Mucosa of rectum (tissue), 2 donors: Measurements from ENCODE around the gene OR8B12.

Source experiments
- H3K27ac ChIP-seq, 2 donors: one replicate each; pipeline ENCODE4 v1.7.0; 2013; ENCODE audit warnings: inconsistent platforms in 2 of 2, low read depth in 2 of 2, low read length in 2 of 2
- H3K27me3 ChIP-seq, 2 donors: one replicate each; pipeline ENCODE4 v1.7.0; 2013; ENCODE audit warnings: low read length in 2 of 2; ENCODE audit not compliant: control insufficient read depth in 2 of 2, insufficient read depth in 2 of 2
- H3K36me3 ChIP-seq, 2 donors: one replicate each; pipeline ENCODE4 v1.7.0; 2013; ENCODE audit warnings: low read length in 2 of 2; ENCODE audit not compliant: control insufficient read depth in 2 of 2, insufficient read depth in 2 of 2
- H3K4me1 ChIP-seq, 2 donors: one replicate each; pipeline ENCODE4 v1.7.0; 2013; ENCODE audit warnings: low read length in 2 of 2, mild to moderate bottlenecking in 1 of 2; ENCODE audit not compliant: control insufficient read depth in 2 of 2, insufficient read depth in 2 of 2
- H3K4me3 ChIP-seq, 2 donors: one replicate each; pipeline ENCODE4 v1.7.0; 2013; ENCODE audit warnings: low read length in 2 of 2
- H3K9ac ChIP-seq, 2 donors: one replicate each; pipeline ENCODE4 v1.7.0; 2013; ENCODE audit warnings: low read length in 2 of 2, low read depth in 1 of 2, mild to moderate bottlenecking in 1 of 2
- H3K9me3 ChIP-seq, 2 donors: one replicate each; pipeline ENCODE4 v1.7.0; 2013; ENCODE audit warnings: low read length in 2 of 2; ENCODE audit not compliant: control insufficient read depth in 2 of 2
- donor health status: healthy.
- donor health status: Normal muscosa, but diverticular disease.

The OR8B12 gene

DNA sequence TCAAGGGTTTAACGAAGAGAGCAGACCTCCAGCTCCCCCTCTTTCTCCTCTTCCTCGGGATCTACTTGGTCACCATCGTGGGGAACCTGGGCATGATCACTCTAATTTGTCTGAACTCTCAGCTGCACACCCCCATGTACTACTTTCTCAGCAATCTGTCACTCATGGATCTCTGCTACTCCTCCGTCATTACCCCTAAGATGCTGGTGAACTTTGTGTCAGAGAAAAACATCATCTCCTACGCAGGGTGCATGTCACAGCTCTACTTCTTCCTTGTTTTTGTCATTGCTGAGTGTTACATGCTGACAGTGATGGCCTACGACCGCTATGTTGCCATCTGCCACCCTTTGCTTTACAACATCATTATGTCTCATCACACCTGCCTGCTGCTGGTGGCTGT is 26.7 kb upstream of the OR8B12 start:
- no peaks in the 10 kb centered on the region for H3K9me3 ChIP-seq
- no peak overlapping the region for H3K9ac ChIP-seq
- no peak overlapping the region for H3K4me3 ChIP-seq
- H3K4me1 ChIP-seq: no peaks in the 10 kb centered on the region
- no peak overlapping the region for H3K27ac ChIP-seq
- H3K27me3 ChIP-seq: no peaks in the 10 kb centered on the region
- H3K36me3 ChIP-seq: no peaks in the 10 kb centered on the region

DNA sequence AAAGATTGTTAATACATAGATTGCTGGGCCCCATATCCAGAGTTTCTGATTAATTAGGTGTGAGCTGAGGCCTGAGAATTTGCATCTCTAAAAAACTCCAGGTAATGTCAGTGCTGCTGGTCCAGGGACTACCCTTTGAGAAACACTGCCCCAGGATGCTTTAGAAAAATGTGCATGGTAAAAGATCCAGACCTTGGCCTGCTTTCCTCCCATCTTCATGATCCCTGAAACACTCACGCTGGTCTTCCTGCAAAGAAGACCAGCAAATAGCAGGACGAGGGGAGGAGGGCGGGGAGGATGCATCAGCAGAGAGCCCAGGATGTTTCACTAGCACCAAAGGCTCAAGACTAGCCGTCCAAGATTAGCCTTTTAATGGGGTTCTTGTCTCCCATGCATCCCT is 26.2 kb upstream of the OR8B12 start, which contains the start of gene OR8A1:
TSS of gene OR8A1 (plus strand) at position 301 of the 400 bp plus-strand sequence. CDS start 123 bp downstream, outside the sequence.
- Histone ChIP-seq H3K4me1 (no peaks in the 10 kb centered on the region), H3K36me3 (no peaks in the 10 kb centered on the region), H3K27me3 (no peaks in the 10 kb centered on the region), H3K9ac (no peak within 1 kb of the TSS), H3K27ac (no peak within 1 kb of the TSS), H3K9me3 (no peaks in the 10 kb centered on the region), H3K4me3 (no peak within 1 kb of the TSS)

DNA sequence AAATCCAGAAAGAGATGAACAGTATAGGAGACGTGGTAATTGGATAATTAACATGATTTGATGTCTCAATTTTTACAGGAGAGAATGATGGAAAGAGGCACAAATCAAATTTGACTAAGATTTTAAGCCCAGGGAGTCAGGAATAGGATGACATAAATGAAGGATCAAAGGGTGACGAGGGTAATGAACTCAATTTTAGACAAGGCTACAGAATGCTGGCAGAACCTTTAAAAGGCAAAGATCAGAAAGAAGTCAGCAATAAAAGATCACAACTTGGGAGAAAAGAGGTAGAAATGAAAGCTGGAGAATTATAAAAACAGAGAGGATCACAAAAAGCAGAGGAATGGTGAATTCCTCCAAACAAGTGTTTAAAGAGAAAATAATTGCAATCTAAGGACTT is 13.4 kb upstream of the OR8B12 start:
- no peak overlapping the region for H3K9ac ChIP-seq
- no peaks in the 10 kb centered on the region for H3K27me3 ChIP-seq
- no peaks in the 10 kb centered on the region for H3K9me3 ChIP-seq
- no peaks in the 10 kb centered on the region for H3K36me3 ChIP-seq
- H3K4me1 ChIP-seq: no peaks in the 10 kb centered on the region
- no peak overlapping the region for H3K27ac ChIP-seq
- H3K4me3 ChIP-seq: no peak overlapping the region

DNA sequence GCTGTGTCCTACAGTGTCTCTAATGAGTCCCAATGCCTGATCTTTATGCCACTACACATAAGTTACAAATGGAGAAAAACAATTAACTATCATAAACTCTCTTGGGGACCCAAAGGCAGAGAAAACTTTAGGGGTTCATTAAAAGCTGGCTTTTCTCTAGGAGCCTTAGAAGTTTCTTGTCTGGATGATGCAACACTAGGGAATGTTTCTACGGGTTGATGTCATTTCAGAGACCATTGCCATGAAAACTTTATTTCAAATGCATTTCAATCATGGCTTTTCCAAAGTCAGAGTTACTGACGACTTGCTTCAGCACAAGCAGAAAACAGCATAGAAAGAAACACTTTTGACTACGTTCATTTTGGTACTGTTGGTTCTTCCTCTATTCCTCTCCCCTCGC is 8.5 kb upstream of the OR8B12 start:
- no peak overlapping the region for H3K9ac ChIP-seq
- no peaks in the 10 kb centered on the region for H3K36me3 ChIP-seq
- no peak overlapping the region for H3K4me3 ChIP-seq
- H3K27ac ChIP-seq: no peak overlapping the region
- H3K27me3 ChIP-seq: no peaks in the 10 kb centered on the region
- no peaks in the 10 kb centered on the region for H3K9me3 ChIP-seq
- H3K4me1 ChIP-seq: no peaks in the 10 kb centered on the region

DNA sequence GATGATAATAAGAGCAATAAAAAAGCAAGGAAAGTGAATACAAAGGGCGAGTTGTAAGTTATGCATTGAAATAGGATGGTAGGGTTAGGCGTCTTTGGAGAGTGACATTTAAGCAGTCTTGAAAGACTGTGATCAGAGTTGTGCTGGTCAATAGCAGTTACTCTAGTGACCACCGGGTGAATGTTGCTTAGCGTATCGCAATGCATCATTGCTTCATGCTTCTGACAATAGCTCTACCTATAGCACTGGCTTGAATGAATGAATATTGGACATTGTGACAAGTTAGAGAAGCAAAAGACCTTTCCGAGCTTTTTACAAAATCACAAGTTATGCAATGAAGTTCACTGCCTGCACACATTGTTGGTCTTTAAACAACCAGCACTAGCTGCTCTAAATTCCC is 7.7 kb upstream of the OR8B12 start:
- H3K27me3 ChIP-seq: no peaks in the 10 kb centered on the region
- no peaks in the 10 kb centered on the region for H3K4me1 ChIP-seq
- no peaks in the 10 kb centered on the region for H3K9me3 ChIP-seq
- no peak overlapping the region for H3K27ac ChIP-seq
- no peak overlapping the region for H3K4me3 ChIP-seq
- H3K9ac ChIP-seq: no peak overlapping the region
- no peaks in the 10 kb centered on the region for H3K36me3 ChIP-seq

DNA sequence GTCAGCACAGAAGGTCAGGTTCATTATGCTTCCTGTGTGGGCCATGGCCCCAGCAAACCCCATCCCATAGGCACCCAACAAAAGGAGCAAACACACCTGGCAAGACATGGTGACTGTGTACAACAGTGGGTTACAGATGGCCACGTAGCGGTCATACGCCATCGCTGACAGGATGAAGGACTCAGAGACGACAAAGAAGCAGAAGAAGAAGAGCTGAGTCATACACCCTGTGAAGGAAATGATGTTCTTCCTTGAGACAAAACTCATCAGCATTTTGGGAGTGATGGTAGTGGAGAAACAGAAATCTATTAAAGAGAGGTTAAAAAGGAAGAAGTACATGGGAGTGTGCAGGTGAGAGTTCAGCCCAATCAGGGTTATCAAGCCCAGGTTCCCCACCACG is 309 bp downstream of the OR8B12 start:
- Histone ChIP-seq H3K9ac (no peak overlapping the region), H3K4me1 (no peaks in the 10 kb centered on the region), H3K27me3 (no peaks in the 10 kb centered on the region), H3K4me3 (no peak overlapping the region), H3K9me3 (no peaks in the 10 kb centered on the region), H3K27ac (no peak overlapping the region), H3K36me3 (no peaks in the 10 kb centered on the region)

DNA sequence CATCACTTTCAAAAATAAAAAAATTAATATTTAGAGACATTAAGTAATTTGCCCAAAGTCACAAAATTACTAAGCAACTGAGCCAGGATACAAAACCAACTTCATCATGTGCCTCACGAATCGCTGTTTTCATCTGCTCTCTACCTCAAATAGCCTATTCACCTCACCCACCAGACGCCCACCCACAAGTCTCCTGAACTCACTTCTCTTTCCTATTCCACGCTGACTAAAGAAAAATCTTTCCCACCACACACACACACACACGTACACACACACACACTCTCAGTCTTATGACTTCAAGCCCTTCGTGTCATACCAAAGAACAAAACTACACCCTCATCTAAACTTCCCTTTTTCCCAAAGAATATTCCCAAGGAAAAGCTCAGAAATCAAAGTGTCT is 2.2 kb downstream of the OR8B12 start:
- no peaks in the 10 kb centered on the region for H3K36me3 ChIP-seq
- H3K9me3 ChIP-seq: no peaks in the 10 kb centered on the region
- H3K27ac ChIP-seq: no peak overlapping the region
- H3K4me3 ChIP-seq: no peak overlapping the region
- H3K27me3 ChIP-seq: peaks cover 0 to 3% of the 10 kb centered on the region in 2 donors
- H3K9ac ChIP-seq: no peak overlapping the region
- H3K4me1 ChIP-seq: no peaks in the 10 kb centered on the region

DNA sequence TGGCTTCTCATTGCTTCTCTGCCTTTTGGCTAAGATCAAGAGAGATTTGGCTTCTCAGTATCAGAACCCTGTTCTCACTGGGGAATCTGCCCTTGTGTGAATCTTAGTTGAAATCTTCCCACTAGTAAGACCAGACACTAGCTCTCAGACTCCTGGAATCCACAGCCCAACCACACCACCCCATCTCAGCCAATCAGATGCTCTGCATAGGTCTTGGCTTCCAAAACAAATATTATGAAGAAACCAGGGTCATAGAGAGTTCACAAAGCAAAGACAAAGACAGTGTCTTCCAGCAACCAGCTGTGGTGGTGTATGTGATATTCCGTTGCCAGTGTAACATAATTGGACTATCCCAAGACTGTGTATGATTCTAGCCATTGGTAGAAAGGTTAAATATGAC is 5.4 kb downstream of the OR8B12 start:
- H3K27ac ChIP-seq: no peak overlapping the region
- no peak overlapping the region for H3K9ac ChIP-seq
- peaks cover 0 to 3% of the 10 kb centered on the region in 2 donors for H3K27me3 ChIP-seq
- no peaks in the 10 kb centered on the region for H3K4me1 ChIP-seq
- H3K9me3 ChIP-seq: no peaks in the 10 kb centered on the region
- no peak overlapping the region for H3K4me3 ChIP-seq
- no peaks in the 10 kb centered on the region for H3K36me3 ChIP-seq

DNA sequence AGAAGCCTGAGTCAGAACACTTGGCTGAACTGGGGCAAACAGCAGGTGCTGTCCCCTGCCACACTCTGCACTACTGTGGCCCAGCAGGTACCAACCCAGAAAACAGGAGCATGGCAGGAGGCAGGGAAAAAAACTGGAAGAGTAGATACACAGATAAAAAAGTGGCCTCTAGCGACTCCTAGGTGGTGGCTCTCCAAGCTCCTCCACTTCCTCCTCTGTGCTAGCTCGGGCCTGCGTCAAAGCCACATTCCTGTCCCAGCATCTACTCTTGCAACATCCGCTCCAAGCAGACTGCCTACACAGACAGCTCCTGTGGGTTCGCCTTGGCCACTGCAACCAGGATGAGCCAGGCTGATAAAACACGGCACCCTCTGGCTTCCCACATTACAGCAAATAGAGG is 6.9 kb downstream of the OR8B12 start:
- no peaks in the 10 kb centered on the region for H3K9me3 ChIP-seq
- H3K4me3 ChIP-seq: no peak overlapping the region
- H3K27me3 ChIP-seq: peaks cover 0 to 3% of the 10 kb centered on the region in 2 donors
- H3K27ac ChIP-seq: no peak overlapping the region
- no peak overlapping the region for H3K9ac ChIP-seq
- H3K36me3 ChIP-seq: no peaks in the 10 kb centered on the region
- H3K4me1 ChIP-seq: no peaks in the 10 kb centered on the region

DNA sequence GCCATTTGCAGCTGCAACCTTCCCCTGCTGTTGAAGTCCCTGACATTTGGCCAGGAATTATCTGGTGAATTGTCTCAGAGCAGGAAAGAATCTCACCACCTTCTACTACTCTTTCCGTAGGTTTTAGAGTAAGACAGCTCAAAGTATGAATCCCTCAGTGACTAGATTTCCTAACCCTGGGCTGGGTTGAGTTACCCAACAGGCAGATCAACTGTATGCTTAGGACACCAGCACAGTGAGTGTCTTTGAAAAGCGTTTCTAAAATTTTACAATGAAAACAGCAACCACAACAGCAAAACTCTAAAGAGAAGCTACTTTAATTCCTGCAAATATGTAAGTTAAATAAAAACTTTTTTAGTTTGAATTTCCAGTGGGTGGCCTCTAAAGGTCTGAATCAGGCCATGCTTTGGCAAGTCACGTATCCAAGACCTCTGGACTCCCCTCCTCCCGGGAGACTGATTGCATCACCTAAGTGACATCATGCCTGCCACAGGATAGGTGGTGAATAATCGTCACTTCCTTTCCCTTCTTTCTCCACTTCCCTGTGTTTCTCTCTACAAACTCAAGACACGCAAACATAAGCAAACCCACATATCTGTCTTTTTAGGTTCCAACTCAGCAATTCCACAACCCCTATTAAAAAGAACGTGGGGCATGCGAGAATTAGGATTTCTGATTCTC is 7.8 kb downstream of the OR8B12 start:
- Histone ChIP-seq H3K27me3 (peaks cover 0 to 3% of the 10 kb centered on the region in 2 donors), H3K36me3 (no peaks in the 10 kb centered on the region), H3K27ac (no peak overlapping the region), H3K9ac (no peak overlapping the region), H3K4me1 (no peaks in the 10 kb centered on the region), H3K9me3 (no peaks in the 10 kb centered on the region), H3K4me3 (no peak overlapping the region)
